HL-60/S4 treated with retinoic acid at 250 ng/mL for 4 days and 3 days (cell line): ENCODE data around the gene REM2.

Experiments
- in situ Hi-C: fragments of 300-500 bp; cut with MboI; formaldehyde crosslinking; loops from 2 replicates; pipeline ENCODE4 v1.7.0; 2022; ENCODE audit warnings: low sequenced_read_pairs

The REM2 gene

DNA sequence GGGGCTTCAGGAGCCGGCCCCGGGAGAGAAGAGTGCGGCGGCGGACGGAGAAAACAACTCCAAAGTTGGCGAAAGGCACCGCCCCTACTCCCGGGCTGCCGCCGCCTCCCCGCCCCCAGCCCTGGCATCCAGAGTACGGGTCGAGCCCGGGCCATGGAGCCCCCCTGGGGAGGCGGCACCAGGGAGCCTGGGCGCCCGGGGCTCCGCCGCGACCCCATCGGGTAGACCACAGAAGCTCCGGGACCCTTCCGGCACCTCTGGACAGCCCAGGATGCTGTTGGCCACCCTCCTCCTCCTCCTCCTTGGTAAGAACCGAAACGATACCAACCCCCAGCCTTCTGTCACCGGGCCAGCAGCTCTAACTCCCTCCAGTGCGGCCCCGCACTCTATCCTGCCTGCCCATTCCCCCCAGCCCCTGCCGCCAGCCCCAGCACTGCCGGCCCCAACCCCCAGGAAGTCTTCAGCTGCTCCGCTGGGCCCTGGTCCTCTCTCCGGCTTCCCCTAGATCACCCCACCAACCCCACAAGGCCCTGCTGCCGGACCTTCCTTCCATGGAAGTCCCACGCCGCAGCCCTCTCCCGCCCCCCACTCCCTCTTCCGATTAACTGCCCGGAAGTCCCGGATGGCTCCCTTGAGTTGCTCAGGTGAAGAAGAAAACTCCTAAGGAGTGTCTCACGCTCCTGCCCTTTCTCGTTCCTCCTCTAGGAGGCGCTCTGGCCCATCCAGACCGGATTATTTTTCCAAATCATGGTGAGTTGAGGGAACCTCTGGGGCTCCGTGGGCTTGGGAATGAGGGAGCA, 10.8 kb upstream of the REM2 start:
- in situ Hi-C loops = loop anchor here (25.0 kb wide), 1 partner anchor 310 kb away; no protein-coding TSS in a partner anchor

DNA sequence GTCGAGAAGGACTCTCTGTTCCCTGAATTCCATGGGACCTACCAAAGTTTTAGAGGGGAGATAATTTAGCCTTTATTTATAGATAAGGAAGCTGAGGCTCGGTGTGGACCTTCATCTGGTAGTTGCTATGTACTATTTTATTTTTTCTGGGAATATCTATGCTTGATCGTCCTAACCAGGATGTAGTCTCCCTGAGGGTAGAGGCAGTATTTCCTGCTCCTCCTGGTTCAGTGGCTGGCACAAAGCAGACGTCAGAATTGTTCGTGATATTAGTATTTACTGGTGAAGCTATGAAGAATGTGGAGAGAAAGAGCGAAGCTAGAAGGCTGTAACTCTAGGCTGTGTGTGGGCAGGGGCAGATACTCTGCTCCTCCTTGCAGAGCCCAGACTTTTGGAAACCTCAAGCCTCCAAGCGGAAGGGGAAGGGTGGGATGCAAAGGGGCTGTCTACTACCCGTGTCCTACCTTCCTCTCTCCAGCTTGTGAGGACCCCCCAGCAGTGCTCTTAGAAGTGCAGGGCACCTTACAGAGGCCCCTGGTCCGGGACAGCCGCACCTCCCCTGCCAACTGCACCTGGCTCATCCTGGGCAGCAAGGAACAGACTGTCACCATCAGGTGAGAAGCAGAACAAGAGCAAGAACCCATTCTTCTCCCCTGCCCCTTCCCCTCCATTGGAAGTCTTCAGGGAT, 10.0 kb upstream of the REM2 start:
- in situ Hi-C loops = loop anchor here (25.0 kb wide), 1 partner anchor 311 kb away; no protein-coding TSS in a partner anchor

DNA sequence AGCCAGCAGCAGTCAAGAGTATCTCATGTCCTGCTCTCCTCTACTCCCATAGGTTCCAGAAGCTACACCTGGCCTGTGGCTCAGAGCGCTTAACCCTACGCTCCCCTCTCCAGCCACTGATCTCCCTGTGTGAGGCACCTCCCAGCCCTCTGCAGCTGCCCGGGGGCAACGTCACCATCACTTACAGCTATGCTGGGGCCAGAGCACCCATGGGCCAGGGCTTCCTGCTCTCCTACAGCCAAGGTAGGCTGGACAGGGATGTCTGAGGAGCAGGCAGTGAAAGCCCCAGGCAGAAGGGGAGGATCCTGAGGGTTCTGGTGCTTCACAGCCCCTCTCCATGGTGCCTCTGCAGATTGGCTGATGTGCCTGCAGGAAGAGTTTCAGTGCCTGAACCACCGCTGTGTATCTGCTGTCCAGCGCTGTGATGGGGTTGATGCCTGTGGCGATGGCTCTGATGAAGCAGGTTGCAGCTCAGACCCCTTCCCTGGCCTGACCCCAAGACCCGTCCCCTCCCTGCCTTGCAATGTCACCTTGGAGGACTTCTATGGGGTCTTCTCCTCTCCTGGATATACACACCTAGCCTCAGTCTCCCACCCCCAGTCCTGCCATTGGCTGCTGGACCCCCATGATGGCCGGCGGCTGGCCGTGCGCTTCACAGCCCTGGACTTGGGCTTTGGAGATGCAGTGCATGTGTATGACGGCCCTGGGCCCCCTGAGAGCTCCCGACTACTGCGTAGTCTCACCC, 7.8 kb upstream of the REM2 start:
- in situ Hi-C loops = no loop called here

DNA sequence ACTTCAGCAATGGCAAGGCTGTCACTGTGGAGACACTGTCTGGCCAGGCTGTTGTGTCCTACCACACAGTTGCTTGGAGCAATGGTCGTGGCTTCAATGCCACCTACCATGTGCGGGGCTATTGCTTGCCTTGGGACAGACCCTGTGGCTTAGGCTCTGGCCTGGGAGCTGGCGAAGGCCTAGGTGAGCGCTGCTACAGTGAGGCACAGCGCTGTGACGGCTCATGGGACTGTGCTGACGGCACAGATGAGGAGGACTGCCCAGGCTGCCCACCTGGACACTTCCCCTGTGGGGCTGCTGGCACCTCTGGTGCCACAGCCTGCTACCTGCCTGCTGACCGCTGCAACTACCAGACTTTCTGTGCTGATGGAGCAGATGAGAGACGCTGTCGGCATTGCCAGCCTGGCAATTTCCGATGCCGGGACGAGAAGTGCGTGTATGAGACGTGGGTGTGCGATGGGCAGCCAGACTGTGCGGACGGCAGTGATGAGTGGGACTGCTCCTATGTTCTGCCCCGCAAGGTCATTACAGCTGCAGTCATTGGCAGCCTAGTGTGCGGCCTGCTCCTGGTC, 7.2 kb upstream of the REM2 start:
- in situ Hi-C loops = no loop called here

DNA sequence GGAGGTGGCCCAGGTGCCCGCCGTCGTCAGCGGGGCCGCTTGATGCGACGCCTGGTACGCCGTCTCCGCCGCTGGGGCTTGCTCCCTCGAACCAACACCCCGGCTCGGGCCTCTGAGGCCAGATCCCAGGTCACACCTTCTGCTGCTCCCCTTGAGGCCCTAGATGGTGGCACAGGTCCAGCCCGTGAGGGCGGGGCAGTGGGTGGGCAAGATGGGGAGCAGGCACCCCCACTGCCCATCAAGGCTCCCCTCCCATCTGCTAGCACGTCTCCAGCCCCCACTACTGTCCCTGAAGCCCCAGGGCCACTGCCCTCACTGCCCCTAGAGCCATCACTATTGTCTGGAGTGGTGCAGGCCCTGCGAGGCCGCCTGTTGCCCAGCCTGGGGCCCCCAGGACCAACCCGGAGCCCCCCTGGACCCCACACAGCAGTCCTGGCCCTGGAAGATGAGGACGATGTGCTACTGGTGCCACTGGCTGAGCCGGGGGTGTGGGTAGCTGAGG, 6.0 kb upstream of the REM2 start:
- in situ Hi-C loops = no loop called here

DNA sequence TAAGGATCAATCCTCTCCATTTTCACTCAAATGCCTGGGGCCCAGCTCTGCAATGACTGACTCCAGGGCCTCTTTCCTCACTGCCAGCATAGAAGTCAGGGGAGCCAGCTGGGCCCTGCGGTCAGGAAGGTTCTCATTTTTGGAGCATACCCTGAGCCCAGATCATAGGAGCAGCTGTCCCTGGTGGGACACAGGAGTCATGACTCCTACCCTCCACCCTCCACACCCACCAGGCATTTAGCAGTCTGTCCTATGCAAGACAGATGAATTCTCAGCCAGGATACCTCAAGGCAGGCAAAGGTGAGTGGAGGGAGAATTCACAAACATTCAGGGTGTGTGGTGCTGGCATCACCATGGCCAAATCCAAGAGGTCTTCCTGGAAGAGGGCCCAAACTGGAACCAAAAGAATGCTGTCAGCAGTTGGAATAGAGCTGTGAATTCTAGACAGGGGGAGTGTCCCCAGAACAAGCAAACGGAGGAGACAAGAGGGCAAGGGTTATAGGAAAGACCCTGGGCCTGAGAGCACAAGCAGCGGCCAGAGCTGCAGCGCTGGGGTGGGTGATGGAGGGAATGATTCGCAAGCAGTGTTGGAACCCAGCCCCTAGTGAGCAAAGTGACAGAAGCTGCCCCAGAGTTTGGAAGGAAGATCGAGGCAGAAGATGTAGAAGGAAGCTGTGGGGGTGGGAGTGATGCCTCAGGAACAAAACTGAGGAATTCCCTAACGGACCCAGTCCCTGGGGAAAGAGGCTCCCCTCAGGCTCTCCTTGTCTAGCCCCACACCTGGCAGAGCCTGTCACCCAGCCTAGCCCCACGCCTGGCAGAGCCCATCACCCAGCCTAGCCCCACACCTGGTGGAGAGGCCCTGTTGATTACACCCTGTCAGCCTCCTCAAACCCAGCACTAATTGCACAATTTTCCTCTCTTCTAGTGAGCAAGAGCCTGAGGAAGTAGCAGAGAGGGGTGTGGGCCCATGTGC, 4.5 kb upstream of the REM2 start:
- in situ Hi-C loops = no loop called here

DNA sequence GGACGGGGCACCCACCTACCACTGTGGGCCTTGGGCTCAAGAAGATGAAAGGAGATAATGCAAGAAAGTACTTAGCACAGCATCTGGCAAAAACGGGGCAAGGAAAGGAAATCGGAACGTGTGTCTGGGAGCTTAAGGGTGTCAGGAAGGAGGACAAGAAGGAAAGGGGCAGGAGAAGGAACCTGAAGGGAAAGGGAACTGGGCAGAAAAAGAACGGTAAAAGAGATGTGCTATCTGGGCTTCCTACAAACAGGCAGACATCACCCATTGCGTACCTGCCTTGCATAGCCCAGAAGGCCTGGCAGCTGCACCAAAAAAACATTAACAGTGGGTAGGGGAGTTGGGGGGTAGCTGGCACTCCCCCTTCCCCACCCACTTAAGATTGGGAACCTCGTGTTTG, 958 bp upstream of the REM2 start:
- in situ Hi-C loops = no loop called here

DNA sequence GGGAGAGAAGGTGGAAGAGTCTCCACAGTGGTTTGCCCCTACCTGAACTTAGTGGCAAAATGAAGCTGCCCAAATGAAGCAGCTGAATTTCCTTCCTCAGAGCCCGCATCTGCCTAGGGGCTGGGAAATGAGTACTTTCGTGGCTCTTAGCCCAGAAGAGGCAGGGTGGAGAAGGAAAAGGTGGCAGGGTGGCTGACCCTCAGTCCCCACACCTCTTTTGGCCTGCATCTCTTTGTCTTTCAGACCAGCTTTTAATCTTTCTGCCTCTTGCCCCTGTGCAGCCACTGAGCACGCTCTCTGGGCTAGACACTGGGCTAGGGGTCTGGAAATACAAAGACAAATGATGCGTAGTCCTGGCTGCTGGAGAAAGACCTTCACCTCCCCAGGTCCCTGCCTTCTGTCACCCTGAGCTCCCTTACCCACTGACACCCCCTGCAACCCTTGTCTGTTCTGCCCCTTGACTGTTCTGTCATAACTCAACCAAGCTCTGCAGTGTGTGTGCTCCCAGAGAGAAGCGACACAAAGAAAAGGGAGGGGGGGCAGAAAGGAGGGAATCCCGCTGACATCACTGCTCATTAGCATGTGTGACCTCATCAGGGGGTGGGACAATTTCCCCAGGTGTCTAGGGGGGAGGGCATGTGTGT, 371 bp upstream of the REM2 start:
- in situ Hi-C loops = no loop called here

DNA sequence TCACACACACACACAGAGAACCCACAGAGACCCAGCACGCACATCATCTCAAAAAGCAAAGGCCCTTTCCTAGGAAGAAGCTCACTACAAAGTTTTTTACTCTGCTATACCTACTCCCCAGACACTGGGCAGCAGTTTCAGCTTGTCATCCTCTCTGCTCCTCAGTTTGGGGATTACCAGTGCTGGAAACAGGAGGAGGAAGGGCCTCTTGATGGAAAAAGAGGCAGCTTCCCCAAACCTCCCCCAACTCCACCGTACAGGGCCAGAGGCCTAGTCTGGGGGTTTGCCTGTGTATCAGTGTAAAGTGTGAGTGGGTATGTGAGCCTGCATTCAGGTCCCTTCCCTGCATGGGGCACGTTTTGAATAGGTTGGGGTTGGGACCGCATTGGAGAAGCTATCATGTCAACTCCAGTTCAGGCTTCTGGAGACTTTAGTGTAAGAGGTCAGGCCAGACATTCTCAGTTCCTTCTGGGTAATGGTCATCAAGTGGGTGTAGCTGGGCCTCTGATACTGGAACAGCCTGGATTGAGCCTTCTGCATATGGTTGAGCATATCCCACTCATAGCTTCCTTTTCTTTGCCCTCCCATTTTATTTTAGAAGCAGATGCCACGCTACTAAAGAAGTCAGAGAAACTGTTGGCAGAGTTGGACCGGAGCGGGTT, 1.2 kb downstream of the REM2 start:
- in situ Hi-C loops = no loop called here

DNA sequence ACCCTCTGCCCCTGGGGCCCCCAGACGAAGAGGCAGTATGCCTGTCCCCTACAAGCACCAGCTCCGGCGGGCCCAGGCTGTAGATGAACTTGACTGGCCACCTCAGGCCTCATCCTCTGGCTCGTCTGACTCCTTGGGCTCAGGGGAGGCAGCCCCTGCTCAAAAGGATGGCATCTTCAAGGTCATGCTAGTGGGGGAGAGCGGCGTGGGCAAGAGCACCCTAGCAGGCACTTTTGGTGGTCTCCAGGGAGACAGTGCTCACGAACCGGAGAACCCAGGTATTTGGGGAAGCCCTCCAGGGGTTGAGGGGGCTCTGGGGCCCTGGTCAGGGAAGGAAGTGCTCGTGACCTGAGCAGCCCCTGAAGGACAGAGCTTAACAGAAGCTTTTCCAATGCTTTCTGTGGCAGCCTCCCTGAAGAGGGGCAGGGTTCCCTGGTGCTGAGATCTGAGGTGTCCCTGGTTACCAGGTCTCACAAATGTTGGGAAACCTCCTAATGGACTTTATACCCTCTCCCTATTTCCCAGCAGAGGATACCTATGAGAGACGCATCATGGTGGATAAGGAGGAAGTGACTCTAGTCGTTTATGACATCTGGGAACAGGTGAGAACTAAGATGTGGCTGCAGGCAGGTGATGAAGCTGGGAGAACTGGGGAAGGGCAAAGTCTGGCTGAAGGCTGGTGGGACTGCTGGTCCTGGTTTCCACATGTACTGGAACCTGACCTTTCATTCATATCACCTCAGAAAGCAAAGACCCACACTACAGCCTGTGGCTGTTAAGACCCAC, 1.9 kb downstream of the REM2 start:
- in situ Hi-C loops = no loop called here

DNA sequence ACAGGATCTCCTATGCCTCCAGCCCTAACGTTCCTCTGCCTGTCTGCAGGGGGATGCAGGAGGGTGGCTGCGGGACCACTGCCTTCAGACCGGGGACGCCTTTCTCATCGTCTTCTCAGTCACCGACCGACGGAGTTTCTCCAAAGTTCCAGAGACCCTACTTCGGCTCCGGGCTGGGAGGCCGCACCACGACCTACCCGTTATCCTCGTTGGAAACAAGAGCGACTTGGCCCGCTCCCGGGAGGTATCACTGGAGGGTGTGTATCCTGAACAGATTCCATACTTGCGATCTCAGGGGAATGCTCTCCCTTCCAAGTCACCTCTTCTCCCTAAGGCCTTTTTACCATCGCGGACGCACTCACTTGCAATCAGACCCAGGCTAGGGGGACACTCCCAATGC, 3.0 kb downstream of the REM2 start:
- in situ Hi-C loops = no loop called here

DNA sequence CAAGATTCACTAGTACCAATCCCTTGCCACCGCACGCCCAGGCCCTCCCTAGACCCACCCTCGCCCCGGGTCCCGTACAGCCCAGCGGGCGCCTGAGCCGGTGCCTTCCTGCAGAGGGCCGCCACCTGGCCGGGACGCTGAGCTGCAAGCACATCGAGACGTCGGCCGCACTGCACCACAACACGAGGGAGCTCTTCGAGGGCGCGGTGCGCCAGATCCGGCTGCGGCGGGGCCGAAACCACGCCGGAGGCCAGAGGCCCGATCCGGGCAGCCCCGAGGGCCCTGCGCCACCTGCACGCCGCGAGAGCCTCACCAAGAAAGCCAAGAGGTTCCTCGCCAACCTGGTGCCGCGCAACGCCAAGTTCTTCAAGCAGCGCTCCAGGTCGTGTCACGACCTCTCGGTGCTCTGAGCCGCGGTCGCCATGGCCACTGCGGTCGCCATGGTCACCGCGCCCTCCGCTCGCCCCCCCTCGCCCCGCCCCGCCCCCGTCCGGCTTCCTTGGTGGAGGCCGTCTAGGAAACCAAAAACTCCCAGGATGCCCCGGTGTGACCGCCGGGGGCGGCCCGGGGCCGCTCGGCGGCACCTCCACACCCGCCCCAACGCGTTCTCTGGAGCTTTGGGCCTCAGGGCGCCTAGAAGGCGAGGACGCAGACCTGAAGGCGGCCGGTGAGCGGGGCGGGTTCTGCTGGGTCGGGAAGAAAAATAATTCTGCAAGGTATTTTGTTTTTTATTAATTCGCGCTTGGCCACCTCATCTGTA, 3.7 kb downstream of the REM2 start:
- in situ Hi-C loops = no loop called here

DNA sequence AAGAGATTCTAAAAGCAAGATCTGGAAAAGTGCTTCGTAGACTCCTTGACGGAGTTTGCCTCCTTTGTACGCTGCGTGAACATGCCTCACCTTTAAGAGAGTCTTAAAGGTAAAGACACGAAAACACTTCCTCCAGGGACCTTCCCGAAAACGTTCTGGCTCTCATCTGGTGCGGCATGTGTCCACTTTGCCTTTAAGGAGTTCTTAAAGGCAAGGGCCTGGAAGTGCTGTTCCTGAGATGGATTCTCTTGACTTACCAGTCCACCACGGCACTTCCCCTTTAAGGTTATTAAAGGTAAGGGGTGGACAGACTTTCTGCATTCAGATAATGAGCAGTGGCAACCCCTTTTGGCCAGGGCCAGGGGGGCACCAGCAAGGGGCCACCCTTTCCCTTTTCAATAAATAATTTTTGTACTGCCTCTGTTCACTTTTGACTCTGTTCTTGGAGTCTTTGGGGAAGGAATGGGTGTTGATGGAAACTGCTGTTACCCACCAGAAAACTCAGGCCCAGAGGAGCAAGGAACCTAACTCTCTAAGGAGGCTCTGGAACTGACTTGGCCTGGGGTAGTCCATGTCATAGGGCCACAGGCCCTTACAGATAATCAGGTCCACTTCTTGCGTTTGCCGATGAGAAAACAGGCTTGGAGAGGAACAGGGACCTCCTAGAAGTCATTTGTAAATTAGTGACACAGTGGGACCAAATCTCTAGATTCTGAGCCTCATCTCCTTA, 4.4 kb downstream of the REM2 start:
- in situ Hi-C loops = no loop called here

DNA sequence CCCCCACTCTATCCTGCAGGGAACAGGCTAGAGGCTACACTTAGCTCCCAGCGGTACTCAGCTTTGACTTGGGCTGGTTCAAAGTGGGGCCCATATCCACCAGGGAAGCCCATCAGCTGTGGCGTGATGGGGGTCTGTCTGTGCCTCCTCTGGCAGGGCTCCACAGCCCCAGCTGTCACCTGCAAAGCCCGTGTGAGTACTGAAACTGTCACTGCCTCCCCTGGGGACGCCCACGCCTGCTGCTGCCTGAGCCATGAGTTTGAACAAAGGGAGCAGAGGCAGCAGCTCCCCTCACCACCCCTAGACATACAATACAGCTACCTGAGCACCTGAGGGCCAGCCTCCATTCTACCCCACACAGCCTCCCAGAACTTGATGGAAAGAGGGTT, 5.0 kb downstream of the REM2 start:
- in situ Hi-C loops = no loop called here

DNA sequence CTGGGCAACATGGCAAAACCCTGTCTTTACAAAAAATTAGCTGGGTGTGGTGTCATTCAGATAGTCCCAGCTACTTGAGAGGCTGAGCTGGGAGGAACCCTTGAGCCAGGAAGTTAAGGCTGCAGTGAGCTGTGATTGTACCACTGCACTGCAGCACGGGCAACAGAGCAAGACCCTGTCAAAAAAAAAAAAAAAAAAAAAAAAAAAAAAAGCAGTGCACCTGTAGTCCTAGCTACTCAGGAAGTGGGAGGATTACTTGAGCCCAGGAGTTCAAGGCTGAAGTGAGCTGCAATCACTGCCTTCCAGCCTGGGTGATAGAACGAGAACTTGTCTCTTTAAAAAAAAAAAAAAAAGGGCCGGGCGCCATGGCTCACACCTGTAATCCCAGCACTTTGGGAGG, 5.6 kb downstream of the REM2 start:
- in situ Hi-C loops = no loop called here

DNA sequence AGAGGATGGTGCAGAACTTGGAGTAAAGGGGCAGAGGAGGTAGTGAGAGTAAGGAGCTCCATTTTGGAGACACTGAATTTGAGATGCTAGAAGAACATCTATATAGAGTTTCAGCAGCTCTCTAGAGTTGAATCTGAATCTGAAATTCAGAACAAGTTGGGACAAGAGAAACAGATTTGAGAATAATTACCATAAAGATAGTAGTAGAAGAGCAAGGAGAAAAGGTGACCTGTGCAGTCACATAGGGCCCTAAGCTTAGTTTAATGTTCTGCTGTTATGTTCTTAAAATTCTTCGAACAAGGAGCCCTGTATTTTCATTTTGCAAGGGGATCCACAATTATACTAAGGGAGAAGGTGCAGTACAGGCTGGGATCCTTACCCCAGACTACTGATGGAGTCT, 7.4 kb downstream of the REM2 start:
- in situ Hi-C loops = no loop called here

DNA sequence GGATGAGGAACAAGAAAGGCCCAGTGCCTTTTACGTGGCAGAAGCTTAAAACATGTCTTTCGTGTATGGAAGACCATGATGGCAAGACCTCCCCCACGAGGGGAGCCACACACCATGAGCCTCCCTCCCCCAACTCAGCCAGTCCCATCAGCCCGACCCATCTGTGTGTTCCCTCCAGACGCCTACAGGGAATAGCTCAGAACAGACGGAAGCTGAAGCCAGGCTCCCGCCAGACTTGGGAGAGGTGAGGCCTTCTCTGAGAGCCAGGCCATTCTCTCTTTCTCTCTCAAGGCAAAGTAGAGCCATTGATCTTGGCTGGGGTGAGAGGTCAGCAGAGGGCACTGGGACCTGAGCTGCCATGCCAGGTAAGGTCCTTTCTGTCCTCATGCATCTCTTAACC, 9.5 kb downstream of the REM2 start:
- in situ Hi-C loops = no loop called here
